CD4-positive, alpha-beta T cell treated with Interferon alpha-2 for 1 hour (primary cell): ENCODE measurements around the gene NPFF.

Source experiments
- DNase-seq, 2 donors: peaks; one replicate each; pipeline ENCODE4 v3.0.0-alpha.2; 2020 to 2022

NPFF gene

DNA sequence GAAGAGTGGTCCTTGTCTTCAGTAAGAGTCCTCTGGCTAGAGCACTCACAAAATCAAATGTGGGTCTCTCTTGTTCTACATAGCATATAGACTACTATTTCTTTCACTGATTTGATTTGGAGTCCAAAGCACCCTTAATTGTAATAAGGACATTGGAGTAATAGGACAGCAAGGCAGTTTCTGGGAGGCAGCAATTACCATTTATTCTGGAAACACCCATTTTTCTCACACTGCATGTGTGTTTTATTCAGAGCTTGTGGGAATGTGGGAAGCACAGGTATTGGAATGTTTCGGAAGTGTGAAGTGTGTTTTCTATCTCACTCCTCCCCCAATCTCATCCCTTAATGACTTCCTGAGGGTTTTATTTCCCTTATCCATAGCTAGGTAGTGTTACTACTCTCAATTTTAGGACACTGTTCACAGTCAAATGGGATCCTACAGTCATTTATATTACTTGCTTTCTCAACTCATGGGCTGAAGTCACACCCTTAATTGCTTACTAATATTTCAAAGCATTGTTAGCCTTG, 35.2 kb downstream of the NPFF start:
- no peak for DNase-seq

DNA sequence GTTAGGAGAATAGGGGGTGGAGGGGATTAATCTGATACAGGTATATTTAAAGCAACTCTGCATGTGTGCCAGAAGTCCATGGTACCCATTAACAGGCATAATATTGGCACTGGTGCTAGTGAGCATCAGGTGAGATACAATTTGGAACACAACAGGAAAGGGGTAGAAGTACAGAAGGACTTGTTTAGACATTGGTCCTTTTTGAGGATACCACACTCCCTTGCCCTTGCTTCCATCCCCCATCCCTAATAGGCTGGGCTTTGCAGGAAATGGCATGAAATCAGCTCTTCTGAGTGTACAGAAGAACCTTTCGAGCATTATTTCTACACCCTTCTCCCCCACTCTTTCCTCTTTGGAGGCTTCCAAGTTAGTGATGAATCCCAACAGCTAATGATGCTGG, 39.0 kb downstream of the NPFF start:
- no peak for DNase-seq

GRCh38 chr12:53467880-53468279, 39.4 kb downstream of the NPFF start:
- DNase-seq: no peak

DNA sequence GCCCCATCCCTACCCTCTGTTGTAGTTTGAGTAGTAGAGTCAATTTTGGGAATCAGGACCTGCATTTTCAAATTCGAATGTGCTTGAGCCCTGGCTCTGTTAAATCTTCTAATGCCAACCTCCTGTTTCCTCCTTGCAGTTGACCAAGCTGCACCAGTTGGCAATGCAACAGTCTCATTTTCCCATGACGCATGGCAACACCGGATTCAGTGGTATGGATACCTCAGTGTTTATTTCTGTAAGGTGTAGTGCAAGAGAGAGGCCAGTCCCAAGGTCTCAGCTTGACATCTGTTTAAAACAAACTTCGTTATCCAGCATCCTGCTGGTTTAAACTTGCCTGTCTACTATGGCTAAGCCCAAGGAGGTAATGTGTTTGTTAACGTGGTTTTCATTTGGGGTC, 40.2 kb downstream of the NPFF start:
- no peak for DNase-seq

DNA sequence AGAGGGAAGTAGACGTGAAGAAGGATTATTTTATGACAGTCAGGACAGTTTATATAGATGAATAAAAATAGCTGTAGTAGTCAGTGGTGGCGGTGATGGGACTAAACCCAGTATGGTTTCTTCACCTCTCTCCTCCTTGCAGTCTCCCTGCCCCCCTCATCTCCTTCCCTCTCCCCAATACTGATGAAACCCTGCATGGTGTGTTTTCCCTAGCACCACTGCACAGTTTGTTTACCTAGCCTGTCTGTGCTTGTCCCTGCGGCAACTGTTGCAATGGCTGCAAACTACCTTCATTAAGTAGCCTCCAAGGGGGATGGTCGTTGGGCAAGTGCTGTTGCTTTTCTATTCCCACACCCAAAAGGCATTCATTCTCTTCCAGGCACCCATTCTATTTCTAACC, 40.6 kb downstream of the NPFF start:
- DNase-seq: no peak

DNA sequence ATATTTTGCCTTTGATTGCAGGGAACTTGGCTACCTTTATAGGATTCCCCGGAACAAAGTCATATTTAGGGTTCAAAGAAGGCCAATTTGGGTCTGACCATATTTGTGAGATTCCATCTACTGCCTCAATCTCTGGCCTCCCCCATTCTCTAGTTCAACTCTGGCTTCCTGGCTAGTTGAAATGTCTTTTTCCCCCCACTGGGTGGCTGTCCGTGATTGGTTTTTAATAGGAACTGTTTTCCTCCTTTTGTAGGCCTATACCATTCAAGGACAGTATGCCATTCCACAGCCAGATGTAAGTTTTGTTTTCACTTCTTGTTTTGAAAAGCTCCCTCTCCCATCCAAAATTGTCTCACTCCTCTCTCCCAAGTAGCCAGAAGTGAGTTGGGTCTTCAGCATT, 41.6 kb downstream of the NPFF start:
- DNase-seq: no peak

DNA sequence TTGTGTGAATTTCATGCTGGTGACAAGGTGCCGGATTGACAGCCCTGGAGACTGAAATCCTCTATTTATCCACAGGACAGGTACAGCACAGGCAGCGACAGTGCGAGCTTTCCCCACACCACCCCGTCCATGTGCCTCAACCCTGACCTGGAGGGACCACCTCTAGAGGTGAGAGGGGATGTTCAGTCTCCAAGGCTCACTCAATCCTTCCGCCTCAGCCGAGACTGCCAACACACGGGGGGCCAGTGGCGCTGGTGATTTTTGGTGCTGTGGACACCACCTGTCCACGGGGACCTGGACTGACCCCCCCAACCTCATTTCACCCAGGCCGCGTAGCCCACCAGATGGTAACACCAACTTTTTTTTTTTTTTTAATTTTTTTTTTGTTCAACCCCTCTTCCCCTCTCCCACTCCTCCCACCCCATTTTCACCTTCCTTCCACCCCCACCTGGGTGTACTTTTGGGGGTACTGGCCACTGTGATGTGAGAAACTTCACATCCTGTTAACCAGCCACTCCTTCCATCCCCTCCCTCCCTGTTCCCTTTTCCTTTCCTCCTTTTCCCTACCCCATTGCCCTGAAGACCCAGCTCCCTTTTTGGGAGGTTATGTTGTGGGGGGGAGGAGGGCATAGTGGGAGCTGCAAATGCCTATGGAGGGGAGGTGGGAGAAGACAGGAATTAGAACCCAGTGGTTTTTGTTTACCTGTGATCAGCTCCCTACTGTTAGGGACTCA, 42.4 kb downstream of the NPFF start:
- DNase-seq: no peak

DNA sequence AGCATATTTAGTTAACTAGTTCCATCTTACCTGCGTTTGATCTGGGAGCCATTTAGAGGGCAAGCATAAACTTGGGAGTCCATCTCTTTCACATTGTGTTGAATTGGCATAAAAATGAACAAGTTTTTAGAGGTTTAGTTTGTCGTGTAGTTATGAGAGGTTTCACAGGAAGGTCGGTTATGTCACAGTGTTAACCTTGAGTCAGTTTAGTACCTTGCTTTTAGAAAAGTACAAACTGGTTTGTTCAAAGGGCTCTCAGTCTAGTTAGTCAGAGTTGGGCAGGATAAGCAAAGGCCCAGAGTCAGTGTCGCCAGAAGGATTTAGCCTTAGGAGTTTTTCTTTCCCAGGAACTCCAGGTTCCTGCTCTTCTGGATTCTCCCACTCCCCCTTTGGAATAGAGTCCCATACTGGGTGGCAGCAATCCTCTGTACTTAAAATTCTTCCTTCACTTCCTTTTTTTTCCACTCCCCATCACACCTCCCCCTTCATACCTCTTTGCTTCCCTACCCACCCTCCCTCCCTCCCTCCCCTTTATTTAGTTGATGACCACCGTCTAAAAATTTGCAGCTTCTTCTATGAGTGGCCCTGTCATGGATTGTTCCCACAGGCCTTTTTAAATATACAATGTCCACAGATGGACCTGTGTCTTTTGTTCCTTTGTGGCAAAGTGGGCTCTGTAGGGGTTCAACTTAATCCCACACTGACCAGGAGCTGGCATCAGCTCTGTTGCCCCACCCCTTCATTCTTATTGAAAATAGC, 43.3 kb downstream of the NPFF start:
- no peak for DNase-seq

GRCh38 chr12:53462935-53463334, 44.3 kb downstream of the NPFF start:
- DNase-seq: no peak

- DNase-seq: no peak
Observed at GRCh38 chr12:53461591-53461990, 45.7 kb downstream of the NPFF start.

GRCh38 chr12:53461059-53461458, 46.2 kb downstream of the NPFF start:
- no peak for DNase-seq

DNA sequence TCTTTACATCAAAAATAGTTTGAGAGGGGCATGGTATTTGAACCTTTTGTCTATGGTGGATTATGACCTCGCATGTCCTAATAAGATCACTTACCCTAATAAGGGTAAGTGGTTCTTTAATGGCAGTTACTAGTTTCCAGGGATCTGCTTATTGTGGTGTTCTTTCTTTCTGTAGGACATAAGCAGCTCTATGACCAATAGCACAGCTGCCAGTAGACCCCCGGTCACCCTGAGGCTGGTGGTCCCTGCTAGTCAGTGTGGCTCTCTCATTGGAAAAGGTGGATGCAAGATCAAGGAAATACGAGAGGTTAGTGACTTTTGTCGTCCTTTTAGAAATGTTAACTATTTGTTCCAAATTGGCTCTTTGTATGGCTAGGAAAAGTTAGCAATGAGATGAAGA, 48.2 kb downstream of the NPFF start:
- DNase-seq: no peak
